GM12874 (cell line): ENCODE measurements around the gene ANKRD11.

Experiments
- CTCF ChIP-seq: IDR thresholded peaks from 2 replicates; pipeline ENCODE4 v1.5.1; 2011; ENCODE audit warnings: low read depth, mild to moderate bottlenecking, control low read depth, low read length, moderate library complexity; ENCODE audit not compliant: insufficient read depth

Gene ANKRD11

GRCh38 chr16:89490439-89491237, at the start of gene ANKRD11:
ANKRD11 (minus strand) TSS chr16:89490561; CDS start chr16:89317019, 173,542 bp downstream.
- no peak for TF ChIP-seq CTCF

- no peak for TF ChIP-seq CTCF
Observed at GRCh38 chr16:89538286-89538685, 47.9 kb upstream of the ANKRD11 start.

GRCh38 chr16:89537549-89537925, 47.2 kb upstream of the ANKRD11 start:
- no peak for TF ChIP-seq CTCF

GRCh38 chr16:89536886-89537548, 46.7 kb upstream of the ANKRD11 start:
- TF ChIP-seq CTCF = no peak

- no peak for TF ChIP-seq CTCF
Observed at GRCh38 chr16:89536371-89536770, 46.0 kb upstream of the ANKRD11 start.

- TF ChIP-seq CTCF = no peak
Observed at GRCh38 chr16:89534252-89534756, 43.9 kb upstream of the ANKRD11 start.

GRCh38 chr16:89531821-89532526, 41.6 kb upstream of the ANKRD11 start:
- no peak for TF ChIP-seq CTCF
